Heart left ventricle (tissue), 13 donors: Measurements from ENCODE around the gene PSMF1.

Experiments
- POLR2A ChIP-seq, 2 donors: fragments of 450-650 bp; IDR thresholded peaks; one replicate each; pipeline ENCODE4 v1.6.1; 2017; ENCODE audit warnings: antibody characterized with exemption in 2 of 2, mild to moderate bottlenecking in 2 of 2, moderate library complexity in 2 of 2
- TF ChIP-seq, protein P1 (sequence below), 12 donors: fragments of 200-600 bp; sonication (generic) in 4 of 12; IDR thresholded peaks; one replicate each; pipeline versions ENCODE4 v1.5.0 to v1.8.0; 2018 to 2022; ENCODE audit warnings: antibody characterized with exemption in 12 of 12, mild to moderate bottlenecking in 5 of 12
- donor health status: ischemic (EF 13 %, LVEDD 7.1; RV severe dilation, severe dysfunction).
- donor health status: DM: no; HTN: yes; CAD: no.
- donor health status: DM: no; HTN: no; CAD: no.
- donor health status: ischemic (EF 25% LVEDD 6.9; RV normal size, moderate dysfunction).
- donor health status: ischemic (EF 25% LVEDD 5.7; RV mildly dilated, moderate dysfunction).
- donor health status: ischemic (EF 35%, LVEDD 5.7; RV mildly dilated, moderate dysfunction).
- donor health status: nonischemic (EF 11% LVEDD 7.7; RV severe dilation, severe dysfunction).
- donor health status: DM: yes; HTN: yes; CAD: no.
- donor health status: PGD.
- donor health status: ischemic (EF 29% LVEDD 5.4; RV normal size, mild dysfunction).
- donor health status: nonischemic (EF 23%, LVEDD 6.1; RV moderate dilation, normal function).

DNA sequence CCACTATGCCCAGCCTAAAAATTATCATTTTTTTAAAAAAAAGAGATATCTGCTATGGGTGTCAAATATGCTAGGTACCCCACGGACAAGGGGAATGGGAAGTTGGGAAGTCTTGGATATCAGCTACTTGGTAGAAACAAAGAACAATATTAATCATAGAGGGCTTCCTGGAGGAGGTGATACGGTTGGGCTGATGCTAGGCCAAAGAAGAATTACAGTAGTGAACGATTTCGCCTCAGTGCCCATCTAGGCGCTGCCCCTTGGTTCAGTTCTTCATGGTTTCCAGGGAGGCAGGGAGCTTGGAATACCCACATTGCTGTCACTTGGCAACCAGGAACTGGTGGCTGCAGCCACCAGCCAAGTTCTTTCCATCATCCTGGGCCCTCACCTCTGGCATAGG lies 5.5 kb upstream of the PSMF1 start:
- TF ChIP-seq, protein P1, sequence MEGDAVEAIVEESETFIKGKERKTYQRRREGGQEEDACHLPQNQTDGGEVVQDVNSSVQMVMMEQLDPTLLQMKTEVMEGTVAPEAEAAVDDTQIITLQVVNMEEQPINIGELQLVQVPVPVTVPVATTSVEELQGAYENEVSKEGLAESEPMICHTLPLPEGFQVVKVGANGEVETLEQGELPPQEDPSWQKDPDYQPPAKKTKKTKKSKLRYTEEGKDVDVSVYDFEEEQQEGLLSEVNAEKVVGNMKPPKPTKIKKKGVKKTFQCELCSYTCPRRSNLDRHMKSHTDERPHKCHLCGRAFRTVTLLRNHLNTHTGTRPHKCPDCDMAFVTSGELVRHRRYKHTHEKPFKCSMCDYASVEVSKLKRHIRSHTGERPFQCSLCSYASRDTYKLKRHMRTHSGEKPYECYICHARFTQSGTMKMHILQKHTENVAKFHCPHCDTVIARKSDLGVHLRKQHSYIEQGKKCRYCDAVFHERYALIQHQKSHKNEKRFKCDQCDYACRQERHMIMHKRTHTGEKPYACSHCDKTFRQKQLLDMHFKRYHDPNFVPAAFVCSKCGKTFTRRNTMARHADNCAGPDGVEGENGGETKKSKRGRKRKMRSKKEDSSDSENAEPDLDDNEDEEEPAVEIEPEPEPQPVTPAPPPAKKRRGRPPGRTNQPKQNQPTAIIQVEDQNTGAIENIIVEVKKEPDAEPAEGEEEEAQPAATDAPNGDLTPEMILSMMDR (IDR thresholded peaks at IDR 0.05): no peak
- TF ChIP-seq POLR2A (IDR thresholded peaks at IDR 0.05): no peak
